Astrocyte of the spinal cord (primary cell): Measurements from ENCODE around the gene ELL2.

ENCODE experiments used
- DNase-seq: peaks from one replicate; pipeline ENCODE4 v3.0.0; 2011; ENCODE audit warnings: low read depth, low spot score
- H3K4me3 ChIP-seq: 2 replicates; pipeline ENCODE4 v1.5.1; 2011; ENCODE audit warnings: low read depth, mild to moderate bottlenecking, low read length, moderate library complexity
- in situ Hi-C: cut with HindIII; loops from 2 replicates; pipeline ENCODE4 v1.10.0; 2017; ENCODE audit warnings: low sequenced_read_pairs
- TF ChIP-seq, protein P1 (sequence below): IDR thresholded peaks from 2 replicates; pipeline ENCODE4 v1.5.1; 2012; ENCODE audit warnings: low read depth, mild to moderate bottlenecking, low read length, inconsistent platforms

ELL2 gene

DNA sequence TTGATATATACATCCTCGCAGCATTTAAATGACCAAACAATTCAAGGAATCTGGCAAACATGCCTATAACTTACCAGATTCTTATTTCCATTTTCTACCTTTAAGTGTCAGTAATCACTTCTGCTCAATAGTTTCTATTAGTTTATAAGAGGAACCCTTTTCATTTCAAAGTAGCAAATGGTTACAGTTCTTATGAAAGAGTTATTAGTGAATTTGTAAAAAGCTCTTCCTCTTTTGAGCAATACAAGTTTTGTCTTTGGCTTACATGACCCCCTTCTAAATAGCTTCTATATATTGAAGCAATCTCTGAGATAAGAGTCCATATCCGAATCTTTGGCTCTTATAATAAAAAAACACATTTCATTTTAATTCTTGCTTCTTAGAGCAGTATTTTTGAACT is 42.0 kb downstream of the ELL2 start:
- in situ Hi-C loops = no loop called here
- TF ChIP-seq, protein P1, sequence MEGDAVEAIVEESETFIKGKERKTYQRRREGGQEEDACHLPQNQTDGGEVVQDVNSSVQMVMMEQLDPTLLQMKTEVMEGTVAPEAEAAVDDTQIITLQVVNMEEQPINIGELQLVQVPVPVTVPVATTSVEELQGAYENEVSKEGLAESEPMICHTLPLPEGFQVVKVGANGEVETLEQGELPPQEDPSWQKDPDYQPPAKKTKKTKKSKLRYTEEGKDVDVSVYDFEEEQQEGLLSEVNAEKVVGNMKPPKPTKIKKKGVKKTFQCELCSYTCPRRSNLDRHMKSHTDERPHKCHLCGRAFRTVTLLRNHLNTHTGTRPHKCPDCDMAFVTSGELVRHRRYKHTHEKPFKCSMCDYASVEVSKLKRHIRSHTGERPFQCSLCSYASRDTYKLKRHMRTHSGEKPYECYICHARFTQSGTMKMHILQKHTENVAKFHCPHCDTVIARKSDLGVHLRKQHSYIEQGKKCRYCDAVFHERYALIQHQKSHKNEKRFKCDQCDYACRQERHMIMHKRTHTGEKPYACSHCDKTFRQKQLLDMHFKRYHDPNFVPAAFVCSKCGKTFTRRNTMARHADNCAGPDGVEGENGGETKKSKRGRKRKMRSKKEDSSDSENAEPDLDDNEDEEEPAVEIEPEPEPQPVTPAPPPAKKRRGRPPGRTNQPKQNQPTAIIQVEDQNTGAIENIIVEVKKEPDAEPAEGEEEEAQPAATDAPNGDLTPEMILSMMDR = no peak
- DNase-seq = no peak
- H3K4me3 ChIP-seq = no peak overlapping the region

DNA sequence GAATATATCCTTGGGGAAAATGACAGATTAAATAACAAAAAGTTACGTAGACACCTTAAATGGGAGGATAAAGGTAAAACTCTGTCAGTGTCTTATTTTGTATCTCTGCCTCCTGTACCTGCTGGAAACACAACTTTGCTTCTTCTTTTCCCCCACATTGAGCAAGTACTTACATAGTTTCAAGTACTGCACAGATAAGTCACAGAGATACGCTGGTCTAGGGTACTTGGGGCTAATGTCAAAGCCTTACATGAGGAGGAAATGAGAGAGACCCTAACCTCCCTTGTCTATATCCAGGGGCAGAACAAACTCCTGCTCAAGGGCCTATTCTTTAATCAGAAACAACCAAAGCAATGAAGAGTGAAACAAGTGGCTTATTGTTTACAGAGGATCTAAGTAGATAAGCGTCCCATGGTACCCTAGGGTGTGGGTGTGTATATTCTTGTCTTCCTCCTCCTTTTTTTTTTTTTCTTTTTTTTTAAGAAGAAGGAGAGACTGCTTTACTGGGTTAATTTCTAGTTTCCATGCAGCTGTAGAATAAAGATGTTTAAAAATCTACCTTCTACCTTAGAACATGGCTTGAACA is 43.1 kb downstream of the ELL2 start:
- H3K4me3 ChIP-seq = no peak overlapping the region
- TF ChIP-seq, protein P1 = no peak
- in situ Hi-C loops = no loop called here
- DNase-seq = no peak

DNA sequence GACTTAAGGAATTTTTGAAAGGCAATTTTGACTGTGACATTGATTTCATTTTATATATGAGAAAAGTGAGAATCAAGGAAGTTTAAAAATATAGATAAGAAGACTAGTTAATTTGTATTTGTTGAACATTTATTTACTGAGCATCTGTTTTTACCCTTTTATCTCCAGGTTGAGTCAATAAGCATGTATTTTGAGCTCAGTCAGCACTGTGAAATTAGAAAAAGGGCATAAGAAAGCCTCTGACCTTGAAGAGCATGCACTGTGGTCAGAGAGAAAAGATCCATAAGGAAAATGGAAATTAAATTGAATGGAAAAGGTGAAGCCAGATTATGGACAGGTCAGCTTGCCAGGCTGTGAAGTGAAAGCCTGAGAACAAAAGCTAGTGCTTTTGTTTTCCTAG is 44.4 kb downstream of the ELL2 start:
- H3K4me3 ChIP-seq = no peak overlapping the region
- no peak for DNase-seq
- TF ChIP-seq, protein P1 = no peak
- in situ Hi-C loops = no loop called here

DNA sequence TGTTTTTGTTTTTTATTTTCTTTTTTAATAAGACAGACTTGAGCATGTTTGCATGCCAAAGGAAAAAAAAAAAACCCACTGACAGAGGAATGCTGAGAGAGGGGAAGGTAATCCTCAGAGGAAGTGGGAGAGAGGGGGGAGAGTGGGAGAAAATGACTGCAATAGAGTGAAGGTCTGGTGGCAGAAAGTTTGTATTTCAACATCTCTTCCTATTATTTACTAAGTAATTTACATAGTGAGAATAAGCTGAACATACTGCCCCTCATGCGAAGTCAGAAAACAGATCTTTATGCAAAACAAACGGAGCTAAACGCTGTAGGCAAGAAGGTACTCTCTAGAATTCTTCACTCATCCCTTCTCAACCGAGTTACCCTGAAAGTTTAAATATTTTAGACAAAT is 45.0 kb downstream of the ELL2 start:
- H3K4me3 ChIP-seq = no peak overlapping the region
- TF ChIP-seq, protein P1 = no peak
- no peak for DNase-seq
- in situ Hi-C loops = no loop called here

DNA sequence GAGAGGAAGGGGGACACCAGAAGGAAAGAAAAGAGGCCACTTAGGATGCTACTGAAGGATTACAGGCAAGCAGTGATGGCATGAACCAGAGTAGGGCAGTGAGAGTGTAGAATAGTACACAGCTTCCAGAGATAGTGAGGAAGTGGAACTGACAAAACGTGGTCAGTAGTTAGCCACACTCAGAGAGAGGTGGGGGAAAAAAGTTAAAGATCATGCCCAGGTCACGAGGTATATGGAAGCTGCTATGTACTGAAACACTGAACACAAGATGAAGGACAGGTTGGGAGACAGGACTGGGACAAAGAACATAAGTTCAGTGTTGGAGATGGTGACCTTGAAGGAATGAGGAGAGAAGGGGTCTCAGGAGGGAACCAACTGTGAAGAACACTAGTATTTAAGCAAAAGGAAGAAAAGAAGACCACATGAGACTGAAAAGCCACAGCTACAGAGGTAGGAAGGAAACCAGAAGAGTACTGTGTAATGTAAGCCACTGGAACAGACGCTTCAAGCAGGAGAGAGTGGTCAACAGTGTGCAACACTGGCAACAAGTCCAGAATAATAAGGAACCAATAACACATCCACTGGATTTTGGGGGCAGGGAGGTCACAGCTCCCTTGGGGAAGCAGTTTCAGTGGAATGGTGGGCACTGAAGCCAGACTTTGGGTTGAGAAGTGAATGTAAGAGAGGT is 45.5 kb downstream of the ELL2 start:
- no peak for DNase-seq
- in situ Hi-C loops = no loop called here
- TF ChIP-seq, protein P1 = no peak
- no peak overlapping the region for H3K4me3 ChIP-seq

DNA sequence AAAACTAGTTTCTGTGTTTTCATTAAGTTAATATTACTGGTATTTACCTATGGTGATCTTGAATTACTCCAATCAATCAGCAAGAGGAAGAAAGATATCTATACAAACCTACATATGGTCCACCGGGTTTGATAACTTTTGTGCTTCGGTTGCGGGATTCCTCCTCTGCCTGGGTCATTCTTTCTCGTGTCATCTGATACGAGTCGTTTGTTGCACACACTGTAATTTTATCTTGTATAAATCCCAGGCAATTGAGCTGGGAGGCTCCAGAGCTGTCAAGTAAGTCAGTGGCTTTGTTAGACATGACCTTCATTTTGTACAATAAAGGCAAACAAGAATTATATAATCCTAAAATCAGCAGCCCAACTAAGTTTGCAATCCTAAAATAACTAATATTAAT is 48.0 kb downstream of the ELL2 start:
- H3K4me3 ChIP-seq = no peak overlapping the region
- in situ Hi-C loops = no loop called here
- DNase-seq = no peak
- TF ChIP-seq, protein P1 = no peak
